GM21737 (cell line): ENCODE measurements around the gene SNCAIP.
"Not testable (repeated sequence)": the region's sequence is repeated elsewhere in the genome, so short reads cannot be mapped to it uniquely, and the experiment has no call there.

ENCODE experiments used
- ATAC-seq: cut with Tn5 transposase; IDR thresholded peaks from one replicate; pipeline ENCODE4 v1.9.1; 2021; ENCODE audit warnings: mild to moderate bottlenecking, moderate library complexity; ENCODE audit not compliant: unreplicated experiment

The SNCAIP gene

DNA sequence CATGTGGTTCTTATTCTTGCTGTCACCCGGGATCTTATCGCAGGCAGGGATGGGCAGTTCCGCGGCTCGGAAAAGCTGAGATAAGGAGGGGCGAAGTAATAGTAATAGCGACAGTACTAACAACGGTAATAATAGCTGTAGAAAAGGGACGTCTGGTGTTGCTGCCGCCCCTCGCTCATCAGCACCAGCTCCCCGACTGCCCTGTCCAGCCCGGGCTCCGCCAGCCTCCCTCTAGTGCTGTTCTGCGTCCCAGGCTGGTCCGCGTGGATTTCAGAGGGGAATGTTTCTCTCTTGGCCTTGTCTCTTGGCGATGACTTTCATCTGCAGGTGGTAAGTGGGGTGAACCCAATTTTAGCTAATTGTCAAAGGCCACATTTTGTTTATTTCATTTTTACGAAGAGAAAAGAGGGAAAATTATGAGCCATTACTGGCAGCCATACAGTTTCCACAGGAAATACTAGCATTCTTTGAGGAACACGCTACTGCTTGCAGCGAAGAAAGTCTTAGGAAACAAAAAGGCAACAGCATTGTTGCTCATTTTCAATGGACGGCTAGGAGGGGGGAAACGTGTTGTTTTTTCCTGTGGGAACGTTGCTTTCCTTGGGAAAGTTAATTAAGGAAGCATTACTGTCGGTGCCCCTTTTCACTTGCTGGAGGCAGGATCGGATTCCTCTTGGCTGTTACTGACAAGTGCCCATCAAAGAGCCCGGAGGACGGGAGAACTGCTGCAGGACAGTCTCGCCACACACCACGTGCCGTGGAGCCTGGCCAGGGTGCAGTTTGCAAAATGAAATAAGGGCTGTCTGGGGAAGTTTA, 762 bp downstream of the SNCAIP start:
- no peak for ATAC-seq

DNA sequence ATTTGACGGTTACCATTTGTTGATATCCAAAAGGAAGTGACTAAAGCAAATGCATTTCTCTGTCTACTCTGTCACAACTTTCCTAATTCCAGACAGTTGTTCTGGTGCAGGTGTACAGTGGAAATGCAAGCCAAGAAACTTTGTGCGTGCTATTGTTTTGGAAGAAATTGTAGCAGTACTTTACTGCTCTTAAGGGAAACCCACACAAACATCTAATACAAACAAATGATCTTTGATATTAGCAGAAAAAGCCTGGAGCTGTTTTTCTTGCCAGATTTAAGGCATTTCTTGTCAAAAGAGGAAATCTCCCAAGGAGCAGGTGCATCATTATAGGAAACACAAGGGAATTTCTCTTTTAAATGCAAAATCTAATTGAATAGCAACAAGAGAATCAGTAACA, 2.0 kb downstream of the SNCAIP start:
- no peak for ATAC-seq

DNA sequence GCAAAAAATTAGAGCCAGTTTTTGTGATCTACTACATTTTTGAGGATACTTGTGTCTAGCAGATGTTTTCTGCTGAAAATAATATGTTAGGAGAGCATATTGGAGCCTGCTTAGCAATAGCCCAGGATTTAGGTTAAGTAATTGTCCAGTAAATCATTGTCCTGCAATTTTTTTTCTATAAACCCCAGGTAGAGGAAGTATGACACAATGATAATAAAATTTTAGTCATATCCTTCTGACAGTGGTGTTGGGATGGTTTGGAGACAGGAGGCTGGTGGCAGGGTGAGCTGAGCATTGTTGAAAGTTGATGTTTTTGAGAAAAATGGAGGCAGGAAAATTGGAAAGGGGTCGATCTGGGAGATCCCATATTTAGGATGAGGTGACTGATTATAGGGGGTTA, 3.5 kb downstream of the SNCAIP start:
- ATAC-seq = no peak

DNA sequence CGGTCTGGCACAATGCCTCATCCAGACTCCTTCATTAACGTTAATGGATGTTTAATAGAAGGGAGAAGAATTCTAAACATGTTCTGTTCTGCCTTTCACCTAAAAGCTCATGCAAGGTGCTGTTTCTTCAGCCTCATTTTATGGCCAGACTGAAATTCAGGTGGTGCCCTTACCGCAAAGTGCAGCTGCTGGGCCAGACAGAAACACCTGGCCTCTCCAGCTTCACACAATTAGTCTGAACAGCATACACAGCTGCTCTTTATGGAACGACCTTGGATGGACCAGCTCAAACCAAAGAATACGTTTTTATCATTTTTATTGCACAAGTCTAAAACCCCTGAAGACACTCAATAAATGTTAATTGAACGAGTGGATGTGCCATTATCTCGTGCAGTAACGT, 4.6 kb downstream of the SNCAIP start:
- ATAC-seq = no peak

DNA sequence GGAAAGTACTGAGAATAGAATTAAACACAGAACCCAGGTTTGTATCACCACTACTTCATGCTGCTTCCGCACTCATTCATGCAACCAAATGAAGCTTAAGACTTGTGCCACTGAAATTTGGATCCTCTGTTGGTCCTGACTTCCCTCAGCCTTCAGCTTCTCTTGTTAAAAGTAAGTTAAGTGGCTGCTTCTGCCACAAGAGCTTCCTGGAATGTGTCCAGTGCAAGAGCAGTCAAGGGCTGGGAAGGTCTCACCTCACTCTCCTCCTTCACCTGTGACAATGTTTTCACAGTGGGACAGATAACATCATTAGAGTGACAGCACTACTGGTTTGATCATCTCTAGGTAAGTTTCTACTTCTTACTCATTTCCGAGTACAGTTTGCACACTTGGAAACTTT, 7.9 kb downstream of the SNCAIP start:
- ATAC-seq = no peak

DNA sequence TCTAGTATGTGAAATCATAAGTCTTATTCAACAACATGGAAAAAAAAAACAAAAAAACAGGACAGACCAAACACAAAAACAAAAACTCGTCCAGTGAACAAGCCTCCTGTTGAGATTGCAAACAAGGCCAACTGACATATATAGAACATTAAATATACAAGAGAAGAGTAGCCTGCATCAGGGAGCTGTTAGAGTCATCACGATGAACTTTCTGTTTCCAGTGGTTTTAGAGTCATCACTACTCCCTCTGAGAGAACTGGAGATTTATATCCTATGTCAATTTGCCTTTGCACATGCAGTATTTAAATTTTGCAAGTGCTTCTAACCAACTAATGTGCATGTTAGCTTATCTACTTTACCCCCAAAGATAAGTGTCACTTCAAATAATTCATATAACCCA, 9.9 kb downstream of the SNCAIP start:
- ATAC-seq = no peak

DNA sequence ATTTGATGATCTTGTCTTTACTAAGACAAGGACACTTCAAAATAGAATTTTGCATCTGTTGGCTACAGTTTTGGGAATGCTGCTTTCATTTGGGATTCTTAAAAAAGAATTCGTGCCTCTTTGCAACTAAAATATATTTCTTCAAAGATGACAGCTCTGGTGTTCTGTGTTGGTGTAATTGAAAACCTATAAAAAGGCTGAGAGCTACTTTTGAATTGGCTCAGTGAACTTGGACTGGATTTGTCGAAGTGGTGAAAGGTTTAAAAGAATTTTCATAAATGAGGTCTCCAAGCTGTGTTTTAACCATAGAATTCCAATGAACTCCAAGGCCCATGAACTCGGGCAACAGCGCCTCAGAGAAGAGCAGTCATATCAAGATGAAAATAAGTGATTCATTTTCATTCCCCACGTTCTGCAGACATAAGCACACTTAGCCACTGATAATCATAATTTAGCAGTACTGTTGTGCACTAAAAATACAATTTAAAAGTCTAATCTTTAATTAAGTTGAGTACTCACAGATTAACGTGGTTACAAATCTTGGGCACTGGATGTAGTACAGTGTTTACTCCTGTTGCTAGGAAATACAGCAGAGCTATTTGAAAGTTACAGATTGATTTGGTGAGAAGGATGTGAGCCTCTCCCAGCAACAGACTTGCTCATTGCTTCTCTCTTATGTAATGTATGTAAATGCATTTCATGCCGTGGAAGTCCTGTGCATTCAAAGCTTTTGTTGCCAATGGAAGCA, 10.9 kb downstream of the SNCAIP start:
- no peak for ATAC-seq

DNA sequence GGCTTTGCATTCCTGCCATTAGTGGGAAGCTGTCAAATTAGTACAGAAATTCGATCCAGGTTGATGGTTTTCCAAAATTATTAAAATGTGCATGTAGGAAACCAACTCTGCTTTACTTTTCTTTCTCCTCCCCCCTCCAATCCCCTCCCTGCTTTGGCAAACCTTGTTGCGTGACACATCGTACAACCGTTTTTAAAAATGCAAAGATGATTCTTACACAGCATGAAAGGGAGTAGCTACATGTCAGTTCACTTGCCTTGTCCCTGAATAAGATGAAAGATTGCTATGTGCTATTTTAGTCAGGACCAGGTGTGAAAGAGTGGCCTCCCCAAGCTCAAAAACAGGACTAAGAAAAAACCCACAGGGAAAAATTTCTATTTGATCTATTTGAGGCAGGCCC, 11.7 kb downstream of the SNCAIP start:
- no peak for ATAC-seq

DNA sequence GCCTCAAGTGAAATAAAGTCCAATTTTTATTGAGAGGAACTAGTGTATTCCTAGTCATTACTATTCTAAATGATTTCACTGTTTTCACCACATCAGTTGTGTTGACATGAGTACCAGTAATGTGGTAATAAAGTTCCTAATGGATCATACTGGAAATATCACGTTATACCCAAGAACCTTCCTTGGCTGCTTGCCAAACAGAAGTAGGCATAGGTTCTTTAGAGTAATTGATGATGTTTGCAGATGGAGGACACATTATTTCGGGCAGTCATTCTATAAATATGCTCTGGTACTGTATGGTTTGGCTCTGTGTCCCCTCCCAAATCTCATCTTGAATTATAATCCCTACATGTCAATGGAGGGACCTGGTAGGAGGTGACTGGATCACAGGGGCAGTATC, 15.1 kb downstream of the SNCAIP start:
- no peak for ATAC-seq

DNA sequence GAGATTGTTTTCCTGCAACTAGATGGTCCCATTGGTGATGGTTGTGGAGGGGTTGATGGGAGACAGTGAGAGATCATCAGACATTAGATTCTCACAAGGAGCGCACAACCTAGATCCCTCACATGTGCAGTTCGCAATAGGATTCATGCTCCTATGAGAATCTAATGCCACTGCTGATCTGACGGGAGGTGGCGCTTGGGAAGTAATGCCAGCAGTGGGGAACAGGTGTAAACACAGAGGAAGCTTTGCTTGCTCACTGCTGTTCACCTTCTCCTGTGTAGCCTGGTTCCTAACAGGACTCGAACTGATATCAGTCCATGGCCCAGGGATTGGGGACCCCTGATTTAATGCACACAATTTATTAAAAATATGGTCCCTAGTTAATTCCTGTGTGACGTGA, 18.8 kb downstream of the SNCAIP start:
- no peak for ATAC-seq

DNA sequence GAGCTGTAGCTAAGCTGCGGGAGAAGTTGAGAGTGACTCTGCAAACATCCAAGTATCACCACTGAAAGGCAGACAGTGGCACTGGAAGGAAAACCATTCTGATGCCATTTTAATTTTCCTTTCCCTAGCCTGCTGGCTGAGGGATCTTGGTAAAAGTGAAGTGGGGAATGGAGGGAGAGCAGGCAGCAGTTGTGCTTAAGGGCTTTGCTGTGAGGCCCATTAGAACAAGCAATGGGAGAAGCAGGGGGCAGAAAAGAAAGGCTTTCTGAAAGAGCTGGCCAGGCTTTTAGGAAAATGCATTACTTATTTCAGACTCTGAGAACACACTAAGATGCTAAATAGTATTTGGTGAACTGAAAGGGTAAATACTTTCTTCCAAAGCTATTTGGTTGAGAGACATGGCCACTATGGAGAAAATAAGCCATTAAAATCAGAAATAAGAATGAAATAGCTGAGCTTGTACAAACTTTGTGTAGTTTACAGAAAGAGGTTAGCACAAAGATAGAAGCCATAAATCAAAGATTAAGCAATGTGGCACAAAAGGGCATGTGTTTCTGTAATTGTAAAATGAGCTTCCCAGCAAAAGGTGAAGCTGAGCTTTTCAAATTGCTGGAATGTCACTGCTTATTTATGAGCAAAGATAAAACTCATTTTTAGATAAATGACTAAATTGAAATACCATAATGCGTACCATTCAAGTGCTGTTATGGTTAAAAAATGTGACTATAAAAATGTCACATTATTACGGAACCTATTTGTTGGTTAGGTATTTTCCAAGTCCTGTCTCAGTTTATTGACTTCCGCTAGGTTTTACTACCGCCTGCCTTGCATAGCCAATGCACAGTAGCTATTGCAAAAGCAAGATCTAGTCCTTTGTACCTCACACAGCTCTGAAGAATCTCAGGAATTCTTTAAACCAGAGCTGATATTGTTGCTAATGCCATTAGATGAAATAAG, 20.8 kb downstream of the SNCAIP start:
- ATAC-seq = no peak

DNA sequence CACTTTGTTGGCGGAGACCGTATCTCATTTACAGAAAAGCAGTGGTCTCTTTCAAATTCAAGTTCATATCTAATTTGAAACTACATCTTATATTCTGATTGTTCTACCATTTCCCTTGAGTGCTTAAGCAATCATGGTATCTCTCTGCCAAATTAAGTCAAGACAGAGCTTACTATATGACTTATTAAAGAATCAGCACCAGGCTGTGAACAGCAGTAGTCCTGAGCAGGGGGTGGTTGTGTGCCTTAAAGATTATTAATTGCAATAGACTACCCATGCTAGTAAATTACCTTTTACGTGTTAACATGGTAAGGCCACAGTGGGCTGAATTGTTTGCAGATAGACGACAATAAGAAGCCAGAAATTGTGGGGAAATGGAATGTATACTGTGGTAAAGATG, 21.5 kb downstream of the SNCAIP start:
- ATAC-seq = no peak

DNA sequence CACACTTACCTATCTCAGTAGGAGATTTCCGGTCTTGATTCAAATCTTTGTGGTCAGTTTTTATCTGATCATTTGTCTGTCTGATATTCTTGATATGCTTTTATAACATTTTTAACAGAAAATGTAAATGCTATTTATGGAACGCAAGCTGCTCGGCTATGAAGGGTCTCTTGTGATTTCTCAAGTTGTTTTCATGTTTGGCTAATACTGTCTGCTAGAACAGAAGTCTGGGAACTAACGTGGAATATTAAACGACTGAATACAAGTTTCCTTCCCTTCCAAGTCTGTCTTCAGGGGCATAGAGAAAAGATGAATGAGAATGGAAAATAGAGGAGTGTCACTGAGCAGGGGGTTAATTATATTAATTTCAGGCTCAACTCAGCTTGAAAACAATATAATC, 27.6 kb downstream of the SNCAIP start:
- no peak for ATAC-seq

DNA sequence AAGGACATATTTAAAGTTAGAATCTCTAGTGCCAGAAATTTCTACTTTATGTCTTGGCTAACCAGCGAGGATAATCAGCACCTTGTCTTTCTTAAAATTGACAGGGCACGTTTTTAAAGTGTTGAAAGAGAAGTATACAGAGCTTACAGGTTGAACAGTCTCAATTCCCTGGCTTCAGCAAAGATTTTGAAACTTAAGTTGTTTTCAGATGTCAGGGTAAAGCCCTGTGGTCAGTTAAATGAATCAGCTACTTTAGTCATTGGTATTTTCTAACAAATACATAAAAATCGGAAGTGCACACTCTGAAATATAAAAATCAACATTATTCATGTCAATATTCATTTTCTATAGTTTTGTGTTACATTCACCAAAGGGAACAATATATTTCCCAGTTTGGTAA, 29.1 kb downstream of the SNCAIP start:
- no peak for ATAC-seq

DNA sequence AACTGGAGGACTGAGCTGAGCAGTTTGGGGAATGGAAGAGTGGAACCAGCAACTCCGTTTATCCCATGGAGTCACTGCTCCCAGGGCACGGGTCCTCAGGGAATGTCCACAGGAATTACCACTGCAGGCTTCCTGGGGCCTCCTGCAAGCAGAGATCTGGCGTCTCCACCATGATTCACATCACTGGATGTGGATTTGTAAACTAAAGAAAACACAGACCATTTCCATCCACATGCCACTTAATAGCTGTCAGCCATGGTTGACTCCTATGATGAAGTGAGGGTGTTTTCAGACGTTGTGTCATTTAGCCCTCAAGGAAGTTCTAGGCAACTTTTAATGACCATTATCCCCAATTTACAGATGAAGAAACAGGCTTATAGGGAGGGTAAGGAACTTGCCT, 30.2 kb downstream of the SNCAIP start:
- ATAC-seq = no peak

DNA sequence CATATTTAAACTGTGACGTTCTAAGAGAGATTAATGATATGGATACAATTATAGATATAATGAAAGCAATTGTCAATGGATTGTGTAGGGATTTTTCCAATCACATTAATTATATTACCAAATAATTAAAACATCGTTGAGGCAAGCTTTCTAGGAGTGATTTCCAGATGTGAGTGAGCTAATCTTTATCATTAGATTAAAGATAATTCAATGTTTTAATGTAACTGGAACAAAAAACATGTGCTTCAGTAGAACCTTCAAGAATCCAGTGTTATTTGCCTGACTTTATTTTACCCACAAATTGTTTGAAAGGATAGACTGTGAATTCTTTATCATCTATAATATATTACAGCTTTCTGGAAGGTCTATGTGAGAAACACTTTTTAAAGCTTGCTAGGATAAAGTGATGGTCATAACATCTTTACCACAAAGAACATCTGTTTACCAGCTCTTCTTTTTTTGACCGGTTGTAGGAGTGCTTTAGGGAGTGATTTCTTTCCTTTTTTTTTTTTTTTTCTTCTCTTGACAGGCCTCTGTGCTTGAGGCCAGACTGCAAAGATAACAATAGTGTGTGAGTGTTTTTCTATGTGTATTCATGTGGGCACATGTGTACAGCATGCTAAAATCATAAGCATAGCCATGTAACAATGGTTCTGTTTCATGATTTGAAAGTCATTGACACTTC, 35.0 kb downstream of the SNCAIP start:
- ATAC-seq = no peak

DNA sequence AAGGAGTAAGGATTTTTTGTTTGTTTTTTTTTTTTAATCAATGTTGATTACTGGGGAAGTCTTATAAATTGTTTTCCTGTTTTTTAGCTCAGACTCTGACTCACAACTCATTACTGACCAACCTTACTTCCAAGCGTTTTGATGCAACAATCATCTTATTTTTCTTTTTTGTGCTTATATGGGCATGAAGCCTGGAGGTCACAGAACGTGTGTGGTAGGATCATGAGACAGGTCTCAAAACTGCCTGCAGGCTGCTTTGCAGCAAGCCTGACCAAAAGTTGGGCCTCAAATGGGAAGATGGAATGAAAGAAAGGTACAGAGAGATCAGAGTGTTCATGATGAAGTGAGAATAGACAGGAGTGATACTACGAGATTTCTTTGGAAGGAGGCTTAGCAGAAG, 38.5 kb downstream of the SNCAIP start:
- ATAC-seq = no peak

DNA sequence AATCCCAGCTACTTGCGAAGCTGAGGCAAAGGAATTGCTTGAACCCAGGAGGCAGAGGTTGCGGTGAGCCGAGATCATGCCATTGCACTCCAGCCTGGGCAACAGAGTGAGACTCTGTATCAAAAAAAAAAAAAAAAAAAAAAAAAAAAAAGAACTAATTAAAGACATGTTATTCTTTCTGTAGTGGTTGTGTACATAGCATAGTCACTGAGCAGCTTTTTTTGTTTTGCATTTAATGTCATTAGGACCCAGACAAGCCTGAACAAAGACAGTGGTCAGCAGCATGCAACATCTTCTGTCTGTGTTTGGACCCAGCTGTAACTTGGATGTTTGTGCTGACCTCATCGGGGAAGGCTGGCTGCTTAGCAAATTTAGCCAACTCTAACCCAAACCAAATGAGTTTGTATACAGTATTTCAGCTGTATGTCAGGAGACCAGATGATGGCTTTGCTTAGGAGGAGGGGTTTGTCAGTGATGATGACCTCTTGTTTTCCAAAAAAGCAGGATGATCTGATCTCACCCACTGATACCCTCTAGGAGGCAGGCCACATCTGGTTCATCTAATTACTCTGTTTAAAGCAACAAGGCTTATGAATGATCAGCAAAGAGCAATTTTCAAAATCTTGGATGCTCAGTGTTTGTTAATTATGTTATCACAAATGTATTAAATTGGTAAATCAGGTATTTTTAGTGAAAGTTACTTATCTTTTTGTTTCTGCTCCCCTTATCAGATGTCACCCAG, 39.5 kb downstream of the SNCAIP start:
- ATAC-seq = no peak

DNA sequence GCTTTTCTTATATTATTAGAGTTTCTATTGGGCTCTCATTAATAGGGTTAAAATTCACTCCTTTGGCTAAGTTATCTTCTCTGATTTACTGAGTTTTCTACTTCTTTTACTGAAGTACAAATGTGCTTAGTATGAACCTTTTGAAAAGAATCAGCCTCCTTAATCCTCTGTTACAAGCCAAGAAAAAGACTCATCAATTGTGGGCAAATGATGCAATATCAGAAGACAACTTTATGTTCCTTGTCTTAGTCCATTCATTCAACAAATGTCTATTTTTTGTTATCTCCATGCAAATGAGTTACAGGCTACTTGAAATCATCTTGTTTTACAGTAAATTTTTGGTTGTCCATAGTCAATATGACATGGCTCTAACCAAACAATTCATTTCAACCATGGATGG, 40.3 kb downstream of the SNCAIP start:
- ATAC-seq = no peak

DNA sequence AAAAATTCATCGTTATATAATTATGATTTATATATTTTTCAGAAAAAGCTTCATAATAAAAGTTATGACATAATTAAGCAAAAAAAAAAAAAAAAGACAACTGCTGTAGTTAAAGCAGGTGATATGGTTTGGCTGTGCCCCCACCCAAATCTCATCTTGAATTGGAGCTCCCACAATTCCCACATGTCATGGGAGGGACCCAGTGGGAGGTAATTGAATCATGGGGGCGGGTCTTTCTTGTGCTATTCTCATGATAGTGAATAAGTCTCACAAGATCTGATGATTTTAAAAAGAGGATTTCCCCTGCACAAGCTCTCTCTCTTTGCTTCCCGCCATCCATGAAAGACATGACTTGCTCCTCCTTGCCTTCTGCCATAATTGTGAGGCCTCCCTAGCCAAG, 41.3 kb downstream of the SNCAIP start:
- ATAC-seq = not testable (repeated sequence)
